ENCODE data around the gene VPS11.

Gene VPS11

DNA sequence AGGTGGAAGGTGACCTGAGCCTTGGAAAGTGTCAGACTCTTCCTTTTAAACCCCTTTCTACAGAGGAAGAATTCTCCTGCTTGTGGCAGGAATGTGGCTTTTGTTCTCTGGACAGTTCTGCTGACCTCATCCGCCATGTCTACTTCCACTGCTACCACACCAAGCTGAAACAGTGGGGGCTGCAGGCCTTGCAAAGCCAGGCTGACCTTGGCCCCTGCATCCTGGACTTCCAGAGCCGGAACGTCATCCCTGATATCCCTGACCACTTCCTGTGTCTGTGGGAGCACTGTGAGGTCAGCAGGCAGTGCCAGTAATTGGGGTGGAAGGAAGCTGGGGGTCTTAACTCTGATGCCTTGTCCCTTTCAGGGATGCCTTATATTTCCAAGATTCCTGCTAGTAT lies 63.0 kb downstream of the VPS11 start:
- H3K27me3 ChIP-seq: no peaks in the 10 kb centered on the region
- H3K9ac ChIP-seq: no peak overlapping the region
- H3K4me2 ChIP-seq: no peak overlapping the region
- no peak overlapping the region for H3K27ac ChIP-seq
- no peak for TF ChIP-seq Cebpa-rat (IDR thresholded peaks at IDR 0.05)
- H3K4me3 ChIP-seq: no peak overlapping the region
- peaks cover 86% of the 10 kb centered on the region for H3K36me3 ChIP-seq
- H3K4me1 ChIP-seq: peaks cover 12% of the 10 kb centered on the region
- H4K20me1 ChIP-seq: no peaks in the 10 kb centered on the region
- H3K9me3 ChIP-seq: no peaks in the 10 kb centered on the region

All from BLaER1 (cell line).